ENCODE results near the gene AUTS2.

The AUTS2 gene

GRCh38 chr7:69765879-69766278, 167.6 kb downstream of the AUTS2 start:
- H3K36me3 ChIP-seq, result no peaks in the 10 kb centered on the region
- TF ChIP-seq CTCF (IDR thresholded peaks at IDR 0.05), result no peak
- no peaks in the 10 kb centered on the region for H3K4me1 ChIP-seq
- no peaks in the 10 kb centered on the region for H3K27me3 ChIP-seq
- DNase-seq, result no peak
- H3K4me3 ChIP-seq, result no peak overlapping the region
- H3K9me3 ChIP-seq, result no peaks in the 10 kb centered on the region
- intact Hi-C loops (cut with DNase I; ENCODE audit: low total_unique reads), result no loop called here
- H3K27ac ChIP-seq, result no peak overlapping the region

- H3K36me3 ChIP-seq, result no peaks in the 10 kb centered on the region
- intact Hi-C loops (cut with DNase I; ENCODE audit: low total_unique reads), result no loop called here
- H3K27ac ChIP-seq, result no peak overlapping the region
- no peak for TF ChIP-seq CTCF (IDR thresholded peaks at IDR 0.05)
- H3K9me3 ChIP-seq, result no peaks in the 10 kb centered on the region
- H3K4me3 ChIP-seq, result no peak overlapping the region
- no peak for DNase-seq
- H3K4me1 ChIP-seq, result no peaks in the 10 kb centered on the region
- H3K27me3 ChIP-seq, result no peaks in the 10 kb centered on the region
These were observed 170.8 kb downstream of the AUTS2 start for GRCh38 chr7:69768986-69769595.

DNA sequence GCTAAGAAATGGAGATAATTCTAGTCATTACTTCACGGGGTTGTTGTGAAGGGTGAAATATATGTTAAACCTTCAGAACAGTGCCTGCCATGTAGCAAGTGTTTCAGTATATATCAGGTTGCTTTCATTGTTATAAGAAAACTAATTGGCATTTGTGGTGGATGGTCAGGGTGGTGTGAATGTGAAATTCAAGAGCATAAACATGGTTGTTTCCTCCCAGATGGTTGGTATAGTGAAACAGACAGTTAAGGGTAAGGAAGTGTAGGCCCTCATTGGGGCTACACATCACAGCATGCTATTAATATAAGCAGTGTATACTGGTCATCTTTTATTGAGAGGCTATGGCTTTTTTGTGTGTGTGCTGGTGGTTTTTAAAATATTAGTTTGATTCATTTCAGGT, 171.6 kb downstream of the AUTS2 start:
- Histone ChIP-seq H3K36me3 (no peaks in the 10 kb centered on the region), H3K27me3 (no peaks in the 10 kb centered on the region), H3K27ac (no peak overlapping the region), H3K9me3 (no peaks in the 10 kb centered on the region), H3K4me3 (no peak overlapping the region), H3K4me1 (no peaks in the 10 kb centered on the region)
- TF ChIP-seq CTCF (IDR thresholded peaks at IDR 0.05), result no peak
- no peak for DNase-seq
- intact Hi-C loops (cut with DNase I; ENCODE audit: low total_unique reads), result no loop called here

GRCh38 chr7:69770613-69771012, 172.3 kb downstream of the AUTS2 start:
- DNase-seq, result no peak
- Histone ChIP-seq H3K4me3 (no peak overlapping the region), H3K4me1 (no peaks in the 10 kb centered on the region), H3K27ac (no peak overlapping the region), H3K27me3 (no peaks in the 10 kb centered on the region), H3K36me3 (no peaks in the 10 kb centered on the region), H3K9me3 (no peaks in the 10 kb centered on the region)
- no peak for TF ChIP-seq CTCF (IDR thresholded peaks at IDR 0.05)
- intact Hi-C loops (cut with DNase I; ENCODE audit: low total_unique reads), result no loop called here

DNA sequence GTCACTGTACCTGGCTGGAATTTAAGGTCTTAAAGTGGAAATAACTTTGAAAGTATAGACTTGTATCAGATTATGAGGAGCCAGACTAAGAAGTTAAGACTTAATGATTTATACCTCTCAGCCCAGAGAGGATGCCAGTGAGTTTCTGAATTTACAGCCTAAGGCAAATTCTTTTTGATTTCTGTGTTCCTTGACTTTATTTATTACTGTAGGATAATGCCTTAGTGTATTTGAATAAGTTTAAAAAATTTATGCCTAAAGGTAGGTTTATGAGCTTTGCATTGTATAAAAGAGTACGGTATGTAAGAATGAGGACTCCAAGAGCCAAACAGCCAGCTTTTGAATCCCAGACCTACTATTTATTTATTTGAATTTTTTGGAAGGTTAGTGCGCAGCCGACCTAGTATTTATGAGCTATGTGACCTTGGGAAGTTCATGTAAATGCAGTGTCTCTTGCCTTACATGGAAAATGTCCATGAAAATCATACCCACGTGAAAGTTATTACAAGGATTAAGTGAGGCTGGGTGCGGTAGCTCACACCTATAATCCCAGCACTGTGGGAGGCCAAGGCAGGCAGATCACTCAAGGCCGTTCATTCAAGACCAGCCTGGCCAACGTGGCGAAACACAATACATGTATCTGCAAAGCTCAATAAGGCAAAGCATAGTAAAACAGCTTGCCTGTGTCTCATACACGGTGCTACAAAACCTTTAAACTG, 174.6 kb downstream of the AUTS2 start:
- no peak overlapping the region for H3K27ac ChIP-seq
- H3K4me1 ChIP-seq, result no peaks in the 10 kb centered on the region
- no peak for DNase-seq
- H3K27me3 ChIP-seq, result no peaks in the 10 kb centered on the region
- no peaks in the 10 kb centered on the region for H3K9me3 ChIP-seq
- no peak for TF ChIP-seq CTCF (IDR thresholded peaks at IDR 0.05)
- intact Hi-C loops (cut with DNase I; ENCODE audit: low total_unique reads), result no loop called here
- H3K36me3 ChIP-seq, result no peaks in the 10 kb centered on the region
- no peak overlapping the region for H3K4me3 ChIP-seq
